A673 (cell line): ENCODE measurements around the gene AMIGO3. TPM values are rescaled to one million over a fixed set of nuclear protein-coding genes. Genes with fewer than 3 reads are reported as not detected.

Experiments used
- BruUV-seq: library from RNA; stranded (reverse); fragments of 400-500 nt; replicated peaks from 2 replicates; lab custom pipeline; 2021; lab: Mats Ljungman, UMichigan
- CTCF ChIA-PET: fragments of 300-600 bp; sonication (Branson Sonifier 250); formaldehyde crosslinking; loops from one replicate; lab custom pipeline; 2022; ENCODE audit warnings: antibody characterized with exemption; lab: Charles Lee
- POLR2A ChIA-PET: fragments of 300-600 bp; sonication (Branson Sonifier 250); formaldehyde crosslinking; loops from one replicate; lab custom pipeline; 2022; ENCODE audit warnings: antibody characterized with exemption; ENCODE audit not compliant: low non-redundant PET; lab: Charles Lee
- DNase-seq: peaks from one replicate; pipeline ENCODE4 v3.0.0-alpha.2; 2015; ENCODE audit warnings: low spot score
- H3K27ac ChIP-seq: fragments of 200-600 bp; sonication (generic); 2 replicates; pipeline ENCODE4 v1.5.1; 2016; ENCODE audit warnings: mixed run types, low read depth, mild to moderate bottlenecking, mixed read lengths, antibody characterized with exemption, low read length; ENCODE audit not compliant: poor library complexity, severe bottlenecking
- H3K27me3 ChIP-seq: fragments of 200-600 bp; sonication (generic); replicated peaks from 2 replicates; pipeline ENCODE4 v1.6.1; 2017; ENCODE audit warnings: mixed run types, low read depth, mild to moderate bottlenecking, mixed read lengths, antibody characterized with exemption, low read length; ENCODE audit not compliant: insufficient read depth, poor library complexity
- H3K36me3 ChIP-seq: fragments of 200-600 bp; sonication (generic); 2 replicates; pipeline ENCODE4 v1.6.1; 2016; ENCODE audit warnings: mixed run types, mild to moderate bottlenecking, mixed read lengths, antibody characterized with exemption, low read length; ENCODE audit not compliant: insufficient read depth, poor library complexity, severe bottlenecking
- H3K4me1 ChIP-seq: fragments of 200-600 bp; sonication (generic); 2 replicates; pipeline ENCODE4 v1.6.1; 2017; ENCODE audit warnings: mixed run types, mild to moderate bottlenecking, mixed read lengths, antibody characterized with exemption, low read length; ENCODE audit not compliant: insufficient read depth, poor library complexity, severe bottlenecking
- H3K4me3 ChIP-seq: fragments of 200-600 bp; sonication (generic); 2 replicates; pipeline ENCODE4 v1.5.1; 2016; ENCODE audit warnings: low read depth, mixed run types, mild to moderate bottlenecking, mixed read lengths, low read length; ENCODE audit not compliant: poor library complexity, severe bottlenecking
- H3K9me3 ChIP-seq: fragments of 200-600 bp; sonication (generic); 2 replicates; pipeline ENCODE4 v1.6.1; 2016; ENCODE audit warnings: mixed run types, low read depth, mild to moderate bottlenecking, mixed read lengths, antibody characterized with exemption, low read length; ENCODE audit not compliant: poor library complexity, severe bottlenecking
- EZH2 ChIP-seq: fragments of 200-600 bp; sonication (generic); IDR thresholded peaks from 2 replicates; pipeline ENCODE4 v1.6.1; 2017; ENCODE audit warnings: borderline replicate concordance, low read depth, mild to moderate bottlenecking, mixed read lengths, antibody characterized with exemption, low read length; ENCODE audit not compliant: poor library complexity, severe bottlenecking
- intact Hi-C: fragments of 100-400 bp; cut with micrococcal nuclease; formaldehyde crosslinking; loops from one replicate; pipeline ENCODE4 v1.10.0; 2022; ENCODE audit not compliant: unreplicated experiment
- total RNA-seq: library from RNA; stranded (reverse); gene quantifications from 2 replicates; pipeline ENCODE4 v1.2.3, GENCODE V29; 2021
- TF ChIP-seq, protein P1 (sequence below): fragments of 300-800, 200-600 bp; sonication (generic); conservative IDR thresholded peaks from 2 replicates; pipeline ENCODE4 v1.5.1; 2017; ENCODE audit warnings: low read depth, mild to moderate bottlenecking, antibody characterized with exemption, low read length, moderate library complexity, mixed read lengths

Gene AMIGO3
- total RNA-seq, 1 experiment from 2014 or later = not detected

GRCh38 chr3:49723628-49724551 lies 4.4 kb upstream of the AMIGO3 start, which contains the start of gene GMPPB:
TSS of gene GMPPB (minus strand) at chr3:49723951. CDS start at chr3:49723726, 225 bp downstream.
- intact Hi-C loops = loop anchor here (10.0 kb wide), 1 partner anchor 121 kb away; no protein-coding TSS in a partner anchor
- Histone ChIP-seq H3K27ac (peak within 1 kb of the TSS; percentile 85), H3K4me1 (no peaks in the 10 kb centered on the region), H3K4me3 (peak within 1 kb of the TSS; percentile 83), H3K9me3 (no peaks in the 10 kb centered on the region), H3K36me3 (peaks cover 5% of the 10 kb centered on the region), H3K27me3 (no peaks in the 10 kb centered on the region)
- POLR2A ChIA-PET = no interaction called here
- peak; percentile 88 for DNase-seq
- BruUV-seq = no TSS peak
- no peak for TF ChIP-seq EZH2
- TF ChIP-seq, protein P1, sequence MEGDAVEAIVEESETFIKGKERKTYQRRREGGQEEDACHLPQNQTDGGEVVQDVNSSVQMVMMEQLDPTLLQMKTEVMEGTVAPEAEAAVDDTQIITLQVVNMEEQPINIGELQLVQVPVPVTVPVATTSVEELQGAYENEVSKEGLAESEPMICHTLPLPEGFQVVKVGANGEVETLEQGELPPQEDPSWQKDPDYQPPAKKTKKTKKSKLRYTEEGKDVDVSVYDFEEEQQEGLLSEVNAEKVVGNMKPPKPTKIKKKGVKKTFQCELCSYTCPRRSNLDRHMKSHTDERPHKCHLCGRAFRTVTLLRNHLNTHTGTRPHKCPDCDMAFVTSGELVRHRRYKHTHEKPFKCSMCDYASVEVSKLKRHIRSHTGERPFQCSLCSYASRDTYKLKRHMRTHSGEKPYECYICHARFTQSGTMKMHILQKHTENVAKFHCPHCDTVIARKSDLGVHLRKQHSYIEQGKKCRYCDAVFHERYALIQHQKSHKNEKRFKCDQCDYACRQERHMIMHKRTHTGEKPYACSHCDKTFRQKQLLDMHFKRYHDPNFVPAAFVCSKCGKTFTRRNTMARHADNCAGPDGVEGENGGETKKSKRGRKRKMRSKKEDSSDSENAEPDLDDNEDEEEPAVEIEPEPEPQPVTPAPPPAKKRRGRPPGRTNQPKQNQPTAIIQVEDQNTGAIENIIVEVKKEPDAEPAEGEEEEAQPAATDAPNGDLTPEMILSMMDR = no peak
- CTCF ChIA-PET = interaction anchor here (1.0 kb wide), 1 partner anchor 184 kb away, joined by 3 read pairs; no protein-coding TSS in a partner anchor

- ChIA-PET POLR2A (no interaction called here), CTCF (no interaction called here)
- no peaks in the 10 kb centered on the region for H3K4me1 ChIP-seq
- BruUV-seq = TSS peak; percentile 36
- peaks cover 5% of the 10 kb centered on the region for H3K36me3 ChIP-seq
- H3K27me3 ChIP-seq = no peaks in the 10 kb centered on the region
- peak overlapping the region; percentile 83 for H3K4me3 ChIP-seq
- TF ChIP-seq EZH2 = no peak
- TF ChIP-seq, protein P1 = no peak
- intact Hi-C loops = loop anchor here (10.0 kb wide), 1 partner anchor 122 kb away; no protein-coding TSS in a partner anchor
- H3K27ac ChIP-seq = peak overlapping the region; percentile 85
- no peaks in the 10 kb centered on the region for H3K9me3 ChIP-seq
- DNase-seq = peak; percentile 15
These were observed 3.8 kb upstream of the AMIGO3 start for GRCh38 chr3:49723296-49723627.

DNA sequence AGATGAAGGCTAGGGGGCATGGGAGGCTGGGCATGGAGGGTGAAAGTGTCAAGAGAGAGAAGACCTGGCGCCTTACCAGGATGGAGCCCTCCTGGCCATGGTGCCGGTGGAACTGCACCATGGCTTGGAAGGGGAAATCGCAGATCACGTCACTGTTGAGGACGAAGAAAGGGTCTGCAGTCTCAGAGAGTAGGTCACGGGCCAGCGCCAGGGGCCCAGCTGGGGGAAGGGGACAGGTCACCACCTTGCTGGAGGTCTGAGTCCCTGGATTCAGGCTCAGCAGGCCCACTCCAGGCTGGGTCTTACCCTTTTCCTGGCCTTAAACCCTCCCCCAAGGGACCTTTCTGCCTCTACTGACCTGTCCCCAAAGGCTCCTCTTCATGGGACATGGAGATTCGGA lies 3.4 kb upstream of the AMIGO3 start:
- no peaks in the 10 kb centered on the region for H3K27me3 ChIP-seq
- H3K9me3 ChIP-seq = no peaks in the 10 kb centered on the region
- TF ChIP-seq EZH2 = no peak
- TF ChIP-seq, protein P1 = no peak
- H3K27ac ChIP-seq = peak overlapping the region; percentile 85
- BruUV-seq = no TSS peak
- DNase-seq = no peak
- ChIA-PET CTCF (no interaction called here), POLR2A (no interaction called here)
- peak overlapping the region; percentile 83 for H3K4me3 ChIP-seq
- intact Hi-C loops = loop anchor here (10.0 kb wide), 1 partner anchor 122 kb away; no protein-coding TSS in a partner anchor
- H3K36me3 ChIP-seq = peaks cover 5% of the 10 kb centered on the region
- H3K4me1 ChIP-seq = no peaks in the 10 kb centered on the region
